Measurements from ENCODE around the gene MIF.
"Not testable (repeated sequence)": the region's sequence is repeated elsewhere in the genome, so short reads cannot be mapped to it uniquely, and the experiment has no call there.

Gene MIF

GRCh38 chr22:23904573-23905254 is 10.5 kb downstream of the MIF start:
- no peak for DNase-seq

- DNase-seq: no peak
Observed at GRCh38 chr22:23906641-23907040, 12.5 kb downstream of the MIF start.

GRCh38 chr22:23907423-23907822 is 13.2 kb downstream of the MIF start:
- DNase-seq: not testable (repeated sequence)

DNA sequence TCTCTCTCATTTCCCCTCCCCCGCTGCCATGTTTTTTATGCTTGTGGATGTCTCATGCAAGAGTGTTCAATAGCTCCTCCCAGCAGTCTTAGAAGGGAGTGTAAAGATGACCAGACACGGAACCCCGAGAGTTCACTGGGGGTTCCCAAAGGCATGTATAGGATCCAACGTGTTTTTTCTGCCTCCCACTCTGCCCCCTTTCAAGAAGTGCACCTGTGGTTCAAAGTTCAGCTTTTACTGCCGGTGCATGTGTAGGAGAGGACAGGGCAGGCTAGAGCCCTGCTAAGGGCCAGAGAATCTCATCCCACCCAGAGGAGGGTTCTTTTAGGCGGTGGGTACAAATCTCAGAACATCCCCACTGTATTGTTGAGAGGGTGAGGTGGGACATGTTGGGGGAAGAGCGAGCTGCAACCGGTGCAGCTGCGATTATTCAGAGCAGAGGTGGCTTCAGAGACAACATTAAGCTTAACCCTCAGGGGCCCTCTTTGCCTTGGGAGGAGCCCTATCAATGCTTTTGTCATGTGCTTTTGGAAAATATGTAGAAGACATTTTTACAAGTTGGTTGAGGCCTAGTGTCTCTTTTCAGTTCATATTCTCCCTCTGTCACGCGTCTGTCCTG is 14.5 kb downstream of the MIF start:
- DNase-seq: no peak

- no peak for DNase-seq
Observed at GRCh38 chr22:23909296-23909898, 15.2 kb downstream of the MIF start.

GRCh38 chr22:23910496-23911190 is 16.5 kb downstream of the MIF start:
- DNase-seq: no peak

GRCh38 chr22:23911318-23911980 is 17.3 kb downstream of the MIF start:
- DNase-seq: no peak

DNA sequence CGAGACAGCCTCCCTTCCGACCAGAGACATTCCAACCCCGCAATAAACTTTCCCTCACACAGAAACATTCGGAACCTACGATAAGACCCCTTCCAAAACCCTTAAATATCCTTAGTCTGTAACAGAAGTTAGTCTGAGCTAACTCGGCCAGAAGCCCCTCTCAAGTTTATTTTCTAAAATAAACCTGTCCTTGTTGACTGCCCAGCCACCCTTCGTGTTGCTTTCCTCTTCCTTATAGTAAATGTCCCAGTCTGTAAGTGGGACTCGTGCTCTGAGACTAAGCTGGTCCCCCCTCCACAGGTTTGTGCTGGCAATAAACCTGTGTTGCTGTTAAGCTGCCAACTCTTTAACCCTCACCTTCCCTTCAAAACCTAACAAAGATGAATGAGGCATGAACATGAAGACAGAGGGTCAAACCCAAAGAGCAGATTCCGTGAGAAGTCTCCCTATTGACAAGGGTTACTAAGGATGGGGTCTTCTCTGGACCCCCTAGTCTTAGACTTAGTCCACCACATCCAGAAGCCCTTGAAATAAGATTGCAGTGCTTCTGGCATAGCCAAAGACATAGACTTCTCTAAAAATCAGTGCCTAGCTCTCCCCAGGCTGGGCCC is 18.2 kb downstream of the MIF start:
- no peak for DNase-seq

- DNase-seq: no peak
Observed at GRCh38 chr22:23913306-23913660, 19.1 kb downstream of the MIF start.

DNA sequence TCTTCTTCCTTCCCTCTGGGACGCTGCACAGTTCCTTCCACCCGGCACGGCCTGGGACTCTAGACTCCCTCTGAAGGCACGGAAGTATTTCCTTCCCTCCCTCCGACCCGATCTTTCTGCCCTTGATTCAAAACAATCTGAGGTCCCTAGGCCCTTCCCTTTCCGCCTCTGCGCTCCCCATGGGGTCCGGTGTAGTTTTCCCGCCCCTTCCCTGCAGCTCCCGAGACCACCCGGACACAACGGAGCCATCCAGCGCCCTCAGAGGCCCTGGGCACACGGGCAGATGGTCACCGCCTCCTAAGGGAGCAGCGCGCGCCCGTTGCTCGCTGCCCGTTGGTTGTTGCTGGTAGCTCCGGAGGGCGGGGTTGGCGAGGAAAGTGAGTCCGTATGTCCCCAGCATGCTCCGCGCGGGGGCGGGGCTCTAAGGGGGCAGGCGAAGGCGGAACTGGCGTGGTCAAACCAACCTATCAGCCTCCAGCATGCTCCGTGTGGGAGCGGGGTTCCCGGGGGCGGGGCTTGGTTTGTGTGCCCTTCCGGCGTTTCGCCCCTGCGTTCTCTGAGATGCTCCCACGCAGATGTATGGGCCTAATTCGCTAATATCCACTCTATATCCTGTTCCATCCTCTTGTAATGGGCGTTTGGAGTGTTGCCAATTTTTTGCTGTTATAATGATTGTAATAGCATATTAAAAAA is 19.6 kb downstream of the MIF start:
- peak; percentile 99 for DNase-seq

DNA sequence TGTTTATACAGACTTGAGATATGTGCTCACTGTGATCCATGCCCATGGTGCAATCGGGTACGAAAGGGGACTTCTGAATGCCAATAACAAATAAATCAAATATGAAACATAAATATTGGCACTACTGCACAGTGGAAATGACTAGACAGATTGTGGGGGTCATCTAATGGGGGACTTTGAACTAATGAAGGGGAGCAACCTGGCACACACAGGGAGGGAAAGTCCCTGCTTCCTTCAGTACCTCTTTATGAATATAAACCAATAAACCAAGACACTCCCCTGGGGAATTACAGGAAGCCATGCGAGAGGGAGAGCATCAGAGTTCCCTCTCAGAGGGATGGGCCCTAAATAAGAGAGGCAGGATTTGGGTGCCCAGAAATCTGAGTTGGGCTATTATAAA is 21.1 kb downstream of the MIF start:
- DNase-seq: no peak

GRCh38 chr22:23920267-23920611 is 26.1 kb downstream of the MIF start:
- not testable (repeated sequence) for DNase-seq

GRCh38 chr22:23921586-23922201 is 27.5 kb downstream of the MIF start:
- DNase-seq: not testable (repeated sequence)

- DNase-seq: no peak
Observed at GRCh38 chr22:23922921-23923320, 28.7 kb downstream of the MIF start.

- DNase-seq: no peak
Observed at GRCh38 chr22:23925020-23925606, 30.9 kb downstream of the MIF start.

DNA sequence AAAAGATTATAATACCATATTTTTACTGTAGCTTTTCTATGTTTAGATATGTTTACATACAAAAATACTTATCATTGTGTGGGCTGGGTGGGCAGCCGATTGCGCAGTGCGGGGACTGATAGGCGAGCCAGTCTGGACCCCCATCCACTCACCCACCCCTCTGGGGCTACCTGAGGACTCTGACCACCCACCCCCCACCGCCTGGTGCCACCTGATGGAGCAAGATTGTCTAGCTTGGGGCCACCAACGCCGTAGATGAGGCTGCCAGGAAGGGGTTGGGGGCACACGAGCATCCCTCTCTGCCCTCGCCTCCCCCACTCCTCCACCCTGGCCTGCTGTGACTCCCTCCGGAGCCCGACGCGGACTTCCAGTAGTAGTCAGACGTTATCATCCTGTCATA is 32.4 kb downstream of the MIF start:
- no peak for DNase-seq

DNA sequence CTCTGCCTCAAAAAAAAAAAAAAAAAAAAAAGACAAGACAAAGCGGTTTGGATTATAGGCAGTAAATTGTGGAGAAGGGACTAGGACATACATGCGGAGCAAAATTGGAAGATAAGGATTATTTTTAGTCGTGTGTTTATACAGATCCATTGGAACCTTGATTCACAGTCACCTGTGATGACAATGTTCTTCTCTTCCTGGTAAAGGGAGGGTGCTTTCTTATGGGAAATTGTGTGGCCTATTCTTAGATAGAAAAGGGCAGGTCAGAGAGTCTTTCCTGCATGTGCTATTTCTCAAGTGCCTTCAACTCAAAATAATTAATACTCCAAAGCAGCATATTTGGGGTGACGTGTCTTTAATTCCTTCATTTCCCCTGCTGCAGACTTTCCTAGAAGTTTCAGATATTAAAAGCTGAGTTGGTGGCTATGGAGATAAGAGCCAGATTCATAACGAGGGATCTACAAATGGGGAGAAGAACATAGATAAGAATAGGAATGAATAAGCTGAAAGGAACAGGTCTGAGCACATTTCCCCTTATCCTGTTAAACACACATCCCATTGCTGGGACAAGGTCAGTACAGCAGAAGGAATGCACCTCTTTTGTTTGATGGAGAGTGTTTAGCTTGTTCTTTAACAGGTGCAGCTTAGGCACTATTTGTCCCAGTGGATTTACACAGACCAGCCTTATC is 44.3 kb downstream of the MIF start:
- DNase-seq: no peak

GRCh38 chr22:23939017-23939357 is 44.8 kb downstream of the MIF start:
- DNase-seq: no peak

DNA sequence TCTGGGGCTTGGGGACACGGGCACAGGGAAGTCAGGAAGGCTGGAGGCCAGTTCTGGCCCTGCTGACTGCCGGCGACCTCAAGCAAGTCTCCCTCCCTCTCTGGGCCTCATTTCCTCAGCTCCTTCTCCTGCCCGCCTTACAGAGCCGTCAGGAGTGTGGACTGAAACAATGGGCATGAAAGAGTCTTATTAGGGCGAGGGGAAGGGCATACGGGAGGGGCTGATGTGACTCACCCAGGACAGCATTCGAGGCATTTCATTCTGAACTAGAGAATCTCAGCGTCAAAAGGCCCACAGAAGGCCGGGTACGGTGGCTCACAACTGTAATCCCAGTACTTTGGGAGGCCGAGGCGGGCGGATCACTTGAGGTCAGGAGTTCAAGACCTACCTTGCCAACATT is 46.0 kb downstream of the MIF start:
- not testable (repeated sequence) for DNase-seq
